Hematopoietic multipotent progenitor cell treated with erythropoietin and hydrocortisone succinate and interleukin-3 and kit ligand, for 15 days (in vitro differentiated cells): ENCODE data around the gene KNSTRN.

Experiments used
- DNase-seq: peaks from one replicate; pipeline ENCODE4 v3.0.0-alpha.2; 2015; ENCODE audit warnings: low spot score

The KNSTRN gene

GRCh38 chr15:40345867-40346578 lies 36.5 kb upstream of the KNSTRN start:
- no peak for DNase-seq

GRCh38 chr15:40346579-40347558 lies 35.7 kb upstream of the KNSTRN start:
- DNase-seq = no peak

- DNase-seq = no peak
These were observed 34.7 kb upstream of the KNSTRN start for GRCh38 chr15:40347559-40348473.

GRCh38 chr15:40348474-40348870 lies 34.0 kb upstream of the KNSTRN start:
- no peak for DNase-seq

GRCh38 chr15:40349163-40349562 lies 33.4 kb upstream of the KNSTRN start:
- no peak for DNase-seq

- DNase-seq = no peak
These were observed 30.1 kb upstream of the KNSTRN start for GRCh38 chr15:40352281-40352901.

GRCh38 chr15:40353697-40354096 lies 28.8 kb upstream of the KNSTRN start:
- DNase-seq = no peak

GRCh38 chr15:40354408-40355171 lies 27.9 kb upstream of the KNSTRN start:
- DNase-seq = no peak

- DNase-seq = no peak
These were observed 26.4 kb upstream of the KNSTRN start for GRCh38 chr15:40355976-40356585.

GRCh38 chr15:40357246-40357645 lies 25.3 kb upstream of the KNSTRN start:
- DNase-seq = no peak

- peak; percentile 91 for DNase-seq
These were observed 24.6 kb upstream of the KNSTRN start, which contains the start of gene DISP2 for GRCh38 chr15:40357723-40358470. TSS of gene DISP2 (plus strand) at chr15:40358219. CDS start at chr15:40358322, 103 bp downstream.

GRCh38 chr15:40358471-40359353 lies 23.8 kb upstream of the KNSTRN start:
- no peak for DNase-seq

- DNase-seq = no peak
These were observed 22.5 kb upstream of the KNSTRN start for GRCh38 chr15:40360015-40360414.

- DNase-seq = no peak
These were observed 20.9 kb upstream of the KNSTRN start for GRCh38 chr15:40361640-40362039.

GRCh38 chr15:40363611-40364010 lies 18.9 kb upstream of the KNSTRN start:
- no peak for DNase-seq

GRCh38 chr15:40364251-40364650 lies 18.3 kb upstream of the KNSTRN start:
- DNase-seq = peak; percentile 54

GRCh38 chr15:40365016-40365415 lies 17.5 kb upstream of the KNSTRN start:
- DNase-seq = no peak
